ENCODE results near the gene TMEM37. TPM values are rescaled to one million over a fixed set of nuclear protein-coding genes. Genes with fewer than 3 reads are reported as not detected.

Gene TMEM37
- polyA plus RNA-seq, 1 experiment = 0.63 TPM

GRCh38 chr2:119387381-119388129 is 44.1 kb upstream of the TMEM37 start:
- ChIA-PET POLR2A (no interaction called here), CTCF (interaction anchor here (1.0 to 1.1 kb wide), 2 partner anchors 53 to 89 kb away, joined by 3 read pairs; no protein-coding TSS in a partner anchor)
- TF ChIP-seq CTCF (IDR thresholded peaks at IDR 0.05; ENCODE audit: insufficient read depth, low read depth, low read length) = peak; percentile 35
- Histone ChIP-seq H3K36me3 (ENCODE audit: control insufficient read depth, insufficient read depth, low read length) (no peaks in the 10 kb centered on the region), H3K27me3 (ENCODE audit: control insufficient read depth, insufficient read depth, low read length) (peaks cover 3% of the 10 kb centered on the region), H3K4me3 (ENCODE audit: low read depth, low read length) (no peak overlapping the region)
- no peak for DNase-seq (ENCODE audit: low read depth)

GRCh38 chr2:119389615-119390306 is 41.9 kb upstream of the TMEM37 start:
- 0 out of 2 replicates have a peak, but pooled peaks cover 1% of the 10 kb centered on the region for H3K27me3 ChIP-seq (ENCODE audit: control insufficient read depth, insufficient read depth, low read length)
- no peak for TF ChIP-seq CTCF (IDR thresholded peaks at IDR 0.05; ENCODE audit: insufficient read depth, low read depth, low read length)
- CTCF ChIA-PET = no interaction called here
- POLR2A ChIA-PET = no interaction called here
- H3K36me3 ChIP-seq (ENCODE audit: control insufficient read depth, insufficient read depth, low read length) = no peaks in the 10 kb centered on the region
- no peak for DNase-seq (ENCODE audit: low read depth)
- H3K4me3 ChIP-seq (ENCODE audit: low read depth, low read length) = no peak overlapping the region

- POLR2A ChIA-PET = no interaction called here
- Histone ChIP-seq H3K27me3 (ENCODE audit: control insufficient read depth, insufficient read depth, low read length) (peaks cover 1% of the 10 kb centered on the region; the same call in 1 of the 2 replicates), H3K4me3 (ENCODE audit: low read depth, low read length) (no peak overlapping the region), H3K36me3 (ENCODE audit: control insufficient read depth, insufficient read depth, low read length) (no peaks in the 10 kb centered on the region)
- DNase-seq (ENCODE audit: low read depth) = no peak
- CTCF ChIA-PET = no interaction called here
- no peak for TF ChIP-seq CTCF (IDR thresholded peaks at IDR 0.05; ENCODE audit: insufficient read depth, low read depth, low read length)
Observed at GRCh38 chr2:119393971-119394748, 37.5 kb upstream of the TMEM37 start.

GRCh38 chr2:119397196-119397595 is 34.5 kb upstream of the TMEM37 start:
- no peak for TF ChIP-seq CTCF (IDR thresholded peaks at IDR 0.05; ENCODE audit: insufficient read depth, low read depth, low read length)
- DNase-seq (ENCODE audit: low read depth) = no peak
- Histone ChIP-seq H3K36me3 (ENCODE audit: control insufficient read depth, insufficient read depth, low read length) (no peaks in the 10 kb centered on the region), H3K27me3 (ENCODE audit: control insufficient read depth, insufficient read depth, low read length) (peaks cover 1% of the 10 kb centered on the region; the same call in 1 of the 2 replicates), H3K4me3 (ENCODE audit: low read depth, low read length) (no peak overlapping the region)
- POLR2A ChIA-PET = no interaction called here
- CTCF ChIA-PET = no interaction called here

- DNase-seq (ENCODE audit: low read depth) = no peak
- H3K4me3 ChIP-seq (ENCODE audit: low read depth, low read length) = no peak overlapping the region
- POLR2A ChIA-PET = no interaction called here
Observed at GRCh38 chr2:119402106-119402505, 29.5 kb upstream of the TMEM37 start.

More at GRCh38 chr2:119402106-119402505, 29.5 kb upstream of the TMEM37 start:
- CTCF ChIA-PET = interaction anchor here (1.5 to 8.9 kb wide), 2 partner anchors 12 to 75 kb away, joined by 4 to 112 read pairs; no protein-coding TSS in a partner anchor
- no peaks in the 10 kb centered on the region; the same call in none of the 2 replicates for H3K27me3 ChIP-seq (ENCODE audit: control insufficient read depth, insufficient read depth, low read length)
- no peak for TF ChIP-seq CTCF (IDR thresholded peaks at IDR 0.05; ENCODE audit: insufficient read depth, low read depth, low read length)
- no peaks in the 10 kb centered on the region for H3K36me3 ChIP-seq (ENCODE audit: control insufficient read depth, insufficient read depth, low read length)

All from BJ (cell line).